ENCODE results near the gene CHD2. TPM values are rescaled to one million over a fixed set of nuclear protein-coding genes. Genes with fewer than 3 reads are reported as not detected.

Gene CHD2
- total RNA-seq, 1 experiment from 2014 or later = 63.3 TPM

DNA sequence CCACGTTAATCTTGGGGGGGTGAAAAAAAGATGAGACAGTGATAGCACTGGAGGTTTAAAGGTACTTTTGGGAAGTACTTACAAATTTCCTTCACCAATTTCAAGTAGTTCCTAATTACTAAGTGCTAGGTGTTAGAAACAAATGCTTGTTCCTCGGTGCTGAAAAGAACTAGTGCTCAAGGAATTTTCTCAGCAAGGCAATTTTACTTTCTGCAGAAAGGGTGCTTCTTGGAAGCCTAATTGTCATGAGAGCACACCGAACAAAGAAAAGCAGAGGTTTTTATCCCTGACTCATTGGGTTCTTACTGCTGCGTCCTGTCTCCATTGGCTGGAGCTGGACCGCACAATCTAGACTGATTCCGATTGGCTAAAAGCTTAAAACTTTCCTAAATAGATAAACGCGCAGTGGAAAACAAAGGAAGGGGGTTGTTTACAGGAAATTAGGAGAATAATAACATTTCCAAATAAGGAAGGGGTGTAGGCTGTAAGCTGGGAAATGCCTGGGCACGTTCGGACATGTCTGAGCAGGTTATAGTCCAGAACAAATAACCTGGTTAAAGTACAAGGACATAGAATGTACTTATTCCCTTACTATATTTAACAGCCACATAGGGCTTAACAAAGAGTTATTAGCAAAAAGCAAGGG is 49.6 kb downstream of the CHD2 start:
- H4K5ac ChIP-seq (ENCODE audit: insufficient read length, low read depth, low read length) = no peak overlapping the region
- H3K9me3 ChIP-seq (ENCODE audit: control insufficient read depth, low read depth, low read length) = peaks cover 28% of the 10 kb centered on the region
- Mint-ChIP-seq H3K9me3 (peaks cover 27 to 32% of the 10 kb centered on the region in 2 experiments), H3K36me3 (ENCODE audit: insufficient read depth in 1 of 3, low read depth in 3 of 3) (peaks cover 65 to 91% (median 84%) of the 10 kb centered on the region in 3 experiments), H3K27me3 (ENCODE audit: low read depth) (peaks cover 1% of the 10 kb centered on the region; the same call in 1 of the 2 replicates), H3K27ac (peak overlapping the region in 2 of 3 experiments; percentile 81 to 92; a peak in 4 of 7 replicates), H3K4me3 (no peak overlapping the region), H3K4me1 (no peaks in the 10 kb centered on the region)
- WGBS (ENCODE audit: extremely low coverage, insufficient read length, low lambda C conversion rate) = no CpG with 5 or more reads among the region's 10 CpGs
- H2BK12ac ChIP-seq (ENCODE audit: insufficient read length, low read depth, low read length) = no peak overlapping the region
- H2AFZ ChIP-seq (ENCODE audit: low read length) = no peak overlapping the region
- no peak overlapping the region for H3K4ac ChIP-seq (ENCODE audit: low read depth, low read length)
- no peak overlapping the region for H4K91ac ChIP-seq (ENCODE audit: insufficient read length, low read depth, low read length)
- H3K27me3 ChIP-seq (ENCODE audit: insufficient read depth, low read length) = no peaks in the 10 kb centered on the region
- peak; percentile 47 for DNase-seq
- no peak overlapping the region for H3K14ac ChIP-seq (ENCODE audit: insufficient read depth, low read length)
- H3K79me2 ChIP-seq (ENCODE audit: insufficient read depth, low read length) = peaks cover 2% of the 10 kb centered on the region; the same call in 1 of the 2 replicates
- no peak overlapping the region for H2BK15ac ChIP-seq (ENCODE audit: low read depth, low read length)
- H2BK5ac ChIP-seq (ENCODE audit: insufficient read length, low read length) = no peak overlapping the region
- no peaks in the 10 kb centered on the region for H3K4me1 ChIP-seq (ENCODE audit: insufficient read depth, low read length)
- H3K18ac ChIP-seq (ENCODE audit: insufficient read length, low read depth, low read length) = no peak overlapping the region
- TF ChIP-seq, protein P1, sequence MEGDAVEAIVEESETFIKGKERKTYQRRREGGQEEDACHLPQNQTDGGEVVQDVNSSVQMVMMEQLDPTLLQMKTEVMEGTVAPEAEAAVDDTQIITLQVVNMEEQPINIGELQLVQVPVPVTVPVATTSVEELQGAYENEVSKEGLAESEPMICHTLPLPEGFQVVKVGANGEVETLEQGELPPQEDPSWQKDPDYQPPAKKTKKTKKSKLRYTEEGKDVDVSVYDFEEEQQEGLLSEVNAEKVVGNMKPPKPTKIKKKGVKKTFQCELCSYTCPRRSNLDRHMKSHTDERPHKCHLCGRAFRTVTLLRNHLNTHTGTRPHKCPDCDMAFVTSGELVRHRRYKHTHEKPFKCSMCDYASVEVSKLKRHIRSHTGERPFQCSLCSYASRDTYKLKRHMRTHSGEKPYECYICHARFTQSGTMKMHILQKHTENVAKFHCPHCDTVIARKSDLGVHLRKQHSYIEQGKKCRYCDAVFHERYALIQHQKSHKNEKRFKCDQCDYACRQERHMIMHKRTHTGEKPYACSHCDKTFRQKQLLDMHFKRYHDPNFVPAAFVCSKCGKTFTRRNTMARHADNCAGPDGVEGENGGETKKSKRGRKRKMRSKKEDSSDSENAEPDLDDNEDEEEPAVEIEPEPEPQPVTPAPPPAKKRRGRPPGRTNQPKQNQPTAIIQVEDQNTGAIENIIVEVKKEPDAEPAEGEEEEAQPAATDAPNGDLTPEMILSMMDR (conservative IDR thresholded peaks at IDR 0.05) = no peak
- H3K56ac ChIP-seq (ENCODE audit: insufficient read length, low read depth, low read length) = no peak overlapping the region
- no peak overlapping the region for H2BK20ac ChIP-seq (ENCODE audit: low read depth, low read length, poor library complexity, severe bottlenecking)
- H3K79me1 ChIP-seq (ENCODE audit: insufficient read depth, low read depth, low read length, poor library complexity, severe bottlenecking) = no peaks in the 10 kb centered on the region
- no peak overlapping the region for H4K8ac ChIP-seq (replicated peaks; ENCODE audit: insufficient read length, low read depth, low read length)
- H3K27ac ChIP-seq (ENCODE audit: insufficient read length, low read depth, low read length) = peak overlapping the region; percentile 39
- H3K4me2 ChIP-seq (ENCODE audit: insufficient read depth, insufficient read length, low read length) = no peak overlapping the region
- no peaks in the 10 kb centered on the region for H4K20me1 ChIP-seq (ENCODE audit: control insufficient read depth, insufficient read depth, insufficient read length)
- H3K23ac ChIP-seq (ENCODE audit: insufficient read length, low read depth, low read length) = no peak overlapping the region
- H3K23me2 ChIP-seq (ENCODE audit: insufficient read length, low read depth, low read length, poor library complexity, severe bottlenecking) = no peaks in the 10 kb centered on the region
- H2BK120ac ChIP-seq (ENCODE audit: low read depth, low read length, poor library complexity, severe bottlenecking) = no peak overlapping the region
- no peak overlapping the region for H3T11ph ChIP-seq (ENCODE audit: low read length)
- H2AK5ac ChIP-seq (ENCODE audit: insufficient read length, low read length) = no peak overlapping the region
- H3K9ac ChIP-seq (ENCODE audit: extremely low read depth, insufficient read length, low read length) = no peak overlapping the region

Measured in H9 (cell line).